HS-27A (cell line): ENCODE data around the gene CSRNP3.

Source experiments
- DNase-seq: peaks from one replicate; pipeline ENCODE4 v3.0.0-alpha.2; 2012; ENCODE audit warnings: low read depth, missing footprints

Gene CSRNP3

DNA sequence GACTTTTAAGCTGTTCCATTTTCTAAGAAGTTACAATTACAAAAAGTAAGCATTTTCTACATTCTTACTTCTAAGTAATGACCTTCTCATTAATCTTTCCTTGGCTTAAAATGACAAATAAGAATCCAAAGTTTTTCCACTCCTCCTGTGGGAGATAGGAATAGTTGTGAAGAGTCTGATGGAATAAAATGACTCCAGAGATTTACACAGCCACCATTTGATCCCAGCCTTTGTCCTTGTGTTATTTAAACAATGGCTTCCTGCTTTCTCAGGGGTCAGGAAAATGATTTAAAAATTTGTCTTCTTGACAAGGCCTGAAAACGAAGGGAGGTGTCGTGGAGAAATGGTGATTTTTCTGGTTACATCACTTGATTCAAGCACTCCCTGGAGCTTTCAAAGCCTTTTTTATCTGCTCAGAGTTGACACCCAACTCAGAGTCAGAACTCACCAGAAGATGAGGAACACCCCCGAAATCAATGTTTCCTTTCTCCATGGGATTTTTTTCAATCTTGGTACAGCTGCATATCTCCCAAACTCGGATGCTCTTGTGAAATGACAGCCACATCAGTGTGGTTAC lies 218.0 kb downstream of the CSRNP3 start:
- no peak for DNase-seq

- no peak for DNase-seq
Observed at GRCh38 chr2:165691615-165692014, 222.1 kb downstream of the CSRNP3 start.

- DNase-seq: no peak
Observed at GRCh38 chr2:165692906-165693305, 223.4 kb downstream of the CSRNP3 start.

- DNase-seq: no peak
Observed at GRCh38 chr2:165693838-165694237, 224.3 kb downstream of the CSRNP3 start.

- DNase-seq: no peak
Observed at GRCh38 chr2:165697748-165698443, 228.4 kb downstream of the CSRNP3 start.

GRCh38 chr2:165698444-165698884 lies 229.0 kb downstream of the CSRNP3 start:
- DNase-seq: no peak

DNA sequence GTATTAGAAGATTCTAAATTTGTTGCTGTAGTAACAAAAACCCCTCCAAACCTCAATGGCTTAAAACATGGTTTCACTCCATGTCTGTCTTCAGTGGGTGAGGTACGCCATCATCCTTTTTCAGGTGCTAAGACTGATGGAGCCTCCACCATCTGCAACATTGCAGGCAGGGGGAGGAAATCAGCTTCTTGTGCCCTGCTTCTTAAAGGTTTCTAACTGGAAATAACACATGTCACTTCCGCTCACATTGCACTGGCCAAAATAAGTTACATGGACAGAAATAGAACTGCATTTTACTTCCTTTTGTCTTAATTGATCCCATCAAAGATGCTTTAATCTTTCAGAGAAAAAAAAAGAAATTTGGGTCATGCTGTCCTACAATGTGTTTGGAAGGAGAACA lies 230.4 kb downstream of the CSRNP3 start:
- DNase-seq: no peak

DNA sequence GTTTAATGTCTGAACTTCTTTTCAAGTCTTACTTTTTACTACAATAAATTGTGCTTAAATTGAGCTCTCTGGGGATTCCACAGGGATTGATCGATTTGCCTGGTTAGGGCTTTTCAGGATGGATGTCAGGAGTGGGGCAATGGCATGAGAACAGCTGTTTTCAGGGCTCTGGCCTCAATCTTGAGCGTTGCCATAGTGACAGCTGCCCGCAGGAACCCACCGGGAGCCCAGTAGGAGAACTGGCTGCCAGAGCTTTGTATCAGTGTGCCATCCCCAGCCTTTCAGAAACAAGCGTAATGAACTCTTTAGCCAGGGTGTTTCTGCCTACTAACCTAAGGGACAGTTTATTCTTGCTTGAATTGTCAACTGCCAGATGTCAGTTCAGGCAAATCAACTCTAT lies 231.0 kb downstream of the CSRNP3 start:
- no peak for DNase-seq

DNA sequence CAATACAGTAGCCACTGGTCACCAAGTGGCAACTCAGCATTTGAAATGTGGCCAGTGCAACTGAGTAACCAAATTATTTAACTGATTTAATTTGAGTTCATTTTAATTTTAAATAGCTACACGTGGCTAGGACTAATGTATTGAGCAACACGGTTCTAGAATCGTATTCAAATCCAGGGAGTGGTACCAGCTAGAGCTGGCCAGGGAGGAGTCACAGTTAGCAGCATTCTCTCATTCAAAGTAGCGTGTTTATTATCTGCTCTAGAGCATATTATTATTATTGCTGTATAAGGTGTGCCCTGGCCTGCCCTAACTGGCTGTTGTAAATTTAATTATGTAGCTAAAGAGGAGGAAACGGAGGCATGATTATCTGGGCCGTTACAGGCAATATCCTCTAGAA lies 231.6 kb downstream of the CSRNP3 start:
- DNase-seq: no peak

DNA sequence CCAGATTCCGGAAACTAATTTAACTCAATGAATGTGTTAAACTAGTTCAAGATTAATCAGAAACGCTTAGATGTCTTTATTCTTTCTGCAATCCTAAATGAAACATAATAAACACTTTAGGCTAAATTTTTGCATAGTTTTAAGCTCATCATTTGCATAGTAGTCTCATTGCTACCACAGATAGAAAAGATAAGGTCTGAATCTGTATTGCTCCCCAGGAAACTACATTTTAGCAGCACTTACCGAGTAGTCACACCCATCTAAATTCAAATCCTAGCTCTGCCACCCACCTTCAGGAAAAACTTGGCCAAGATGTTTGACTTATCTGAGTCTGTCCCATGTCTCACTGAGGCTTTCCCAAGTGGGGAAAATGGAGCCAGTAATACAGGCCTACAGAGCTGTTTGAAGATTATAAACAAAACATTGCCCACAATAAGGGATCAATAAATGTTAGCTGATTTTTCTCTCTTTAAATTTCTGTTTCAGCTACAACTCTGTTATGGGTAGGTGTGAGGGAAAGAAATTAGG lies 237.5 kb downstream of the CSRNP3 start:
- no peak for DNase-seq

DNA sequence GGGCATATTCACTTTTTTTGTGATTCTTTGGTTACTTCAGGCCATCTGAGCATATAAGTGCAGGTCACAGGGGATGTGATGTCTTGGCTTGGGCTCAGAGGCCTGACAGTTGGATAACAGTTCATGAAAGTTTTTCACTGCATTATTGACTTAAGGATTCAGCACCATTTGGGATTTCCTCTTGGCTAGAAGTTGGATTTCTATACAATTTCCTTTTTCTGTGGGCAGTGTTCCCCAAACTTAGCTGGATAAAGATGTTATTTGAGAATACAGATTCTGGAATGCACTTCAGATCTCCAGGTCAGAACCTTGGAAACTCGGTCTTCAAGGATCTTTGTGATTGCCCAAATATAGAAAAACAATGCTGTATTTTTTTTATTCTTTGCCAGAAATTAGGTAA lies 246.6 kb downstream of the CSRNP3 start:
- DNase-seq: no peak

DNA sequence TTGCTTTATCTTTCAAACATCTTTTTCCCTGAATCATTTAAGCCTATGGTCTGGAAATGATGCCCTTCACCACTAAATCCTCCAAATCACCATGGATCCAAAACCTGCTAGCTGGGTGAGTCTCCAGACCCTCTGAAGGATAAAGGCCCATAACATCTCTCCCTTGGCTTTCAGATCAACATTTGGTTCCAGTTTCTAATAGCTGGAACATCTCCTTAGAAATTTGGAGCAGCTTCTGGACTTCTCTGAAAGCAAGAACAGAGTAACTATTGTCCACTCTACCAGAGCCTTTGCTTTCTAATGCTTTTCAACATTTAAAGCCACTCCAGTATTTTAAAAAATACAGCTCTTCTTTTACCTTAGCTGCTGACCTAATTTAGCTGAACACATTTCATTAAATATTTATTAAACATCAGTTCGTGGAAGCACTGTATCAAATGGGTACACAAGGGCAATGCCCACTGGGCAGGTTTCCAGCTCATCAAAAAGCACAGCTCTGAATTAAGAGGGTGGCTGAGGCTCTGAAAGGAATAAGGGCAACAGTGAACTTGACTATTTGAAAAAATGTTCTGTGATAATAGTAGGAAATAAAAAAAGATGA lies 249.2 kb downstream of the CSRNP3 start:
- no peak for DNase-seq

- DNase-seq: peak; percentile 29
Observed at GRCh38 chr2:165720511-165720910, 251.0 kb downstream of the CSRNP3 start.

GRCh38 chr2:165725421-165725820 lies 255.9 kb downstream of the CSRNP3 start:
- DNase-seq: peak; percentile 46
